ENCODE measurements around the gene ST6GALNAC3. TPM values are rescaled to one million over a fixed set of nuclear protein-coding genes. Genes with fewer than 3 reads are reported as not detected.

Gene ST6GALNAC3
- total RNA-seq, 4 donors from 2014 or later, result 9.7 to 34.0 (median 14.1) TPM

DNA sequence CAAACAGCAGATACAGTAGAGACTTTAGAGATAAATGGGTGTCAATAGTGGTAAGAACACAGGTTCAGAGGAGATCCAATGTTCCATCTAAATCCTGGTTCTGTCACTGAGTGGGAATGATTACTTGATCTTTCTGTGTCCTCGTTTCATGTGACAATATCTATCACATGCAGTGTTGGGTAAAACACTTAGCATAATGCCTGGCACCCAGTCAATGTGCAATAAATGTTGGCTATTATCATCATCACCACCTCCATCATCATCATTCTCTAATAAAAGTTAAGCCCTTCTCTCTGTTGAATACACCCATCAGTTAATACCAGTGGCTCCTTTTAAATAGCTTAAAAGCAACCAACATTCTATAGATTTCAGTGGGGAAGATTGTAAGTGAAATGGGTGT is 184.7 kb downstream of the ST6GALNAC3 start:
- no peak for ATAC-seq (ENCODE audit: low FRiP score)
- DNase-seq (ENCODE audit: low spot score), result no peak
- TF ChIP-seq CTCF (IDR thresholded peaks at IDR 0.05), result no peak

- TF ChIP-seq CTCF (IDR thresholded peaks at IDR 0.05), result no peak
- DNase-seq (ENCODE audit: low spot score) (no peak), ATAC-seq (ENCODE audit: low FRiP score) (no peak)
Measured at GRCh38 chr1:76260279-76260678, 185.7 kb downstream of the ST6GALNAC3 start.

GRCh38 chr1:76262601-76263000 is 188.1 kb downstream of the ST6GALNAC3 start:
- no peak for TF ChIP-seq CTCF (IDR thresholded peaks at IDR 0.05)
- DNase-seq (ENCODE audit: low spot score), result no peak
- ATAC-seq (ENCODE audit: low FRiP score), result no peak

DNA sequence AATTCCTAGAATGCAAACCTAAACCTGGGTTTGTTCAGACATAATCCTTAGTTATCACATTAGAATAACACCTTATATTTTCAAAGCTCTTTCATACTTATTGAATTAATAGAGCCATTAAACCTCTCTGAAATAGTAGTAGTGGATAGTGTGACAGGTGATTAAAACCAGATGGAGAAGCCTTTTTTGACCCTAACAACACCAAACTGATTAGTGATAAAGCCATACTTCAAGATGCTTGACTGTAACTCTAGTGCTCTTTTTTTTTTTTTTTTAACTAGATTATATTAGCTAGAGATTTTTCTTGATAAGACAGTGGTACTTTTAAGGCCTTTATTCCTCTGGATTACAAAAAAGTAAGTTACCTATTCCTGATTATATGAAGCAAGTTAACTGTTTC is 190.1 kb downstream of the ST6GALNAC3 start:
- ATAC-seq (ENCODE audit: low FRiP score), result no peak
- DNase-seq (ENCODE audit: low spot score), result no peak

DNA sequence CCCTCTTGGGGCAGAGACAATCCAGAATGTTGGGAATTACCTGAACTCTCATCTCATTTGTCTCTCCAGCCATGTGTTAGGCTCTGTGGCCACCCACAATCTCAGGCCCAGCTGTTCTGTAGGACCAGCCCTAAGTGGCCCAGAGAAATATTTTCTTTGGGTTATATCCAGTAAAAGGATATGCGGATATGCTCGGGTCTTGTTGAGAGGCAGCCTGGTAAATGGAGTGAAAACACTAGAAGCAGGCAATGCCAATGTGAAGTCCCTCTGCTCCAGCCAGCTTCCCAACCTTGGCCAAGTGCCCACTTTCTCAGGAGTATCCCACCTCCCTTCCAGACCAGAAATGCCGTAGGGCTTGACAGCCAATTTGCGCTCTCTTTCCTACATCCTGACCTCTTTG is 192.2 kb downstream of the ST6GALNAC3 start:
- no peak for TF ChIP-seq CTCF (IDR thresholded peaks at IDR 0.05)
- no peak for DNase-seq (ENCODE audit: low spot score)
- ATAC-seq (ENCODE audit: low FRiP score), result no peak

More for the DNA sequence above, 190.1 kb downstream of the ST6GALNAC3 start:
- no peak for TF ChIP-seq CTCF (IDR thresholded peaks at IDR 0.05)

- ATAC-seq (ENCODE audit: low FRiP score) (no peak), DNase-seq (ENCODE audit: low spot score) (no peak)
Measured at GRCh38 chr1:76267631-76268030, 193.1 kb downstream of the ST6GALNAC3 start.

More at GRCh38 chr1:76267631-76268030, 193.1 kb downstream of the ST6GALNAC3 start:
- TF ChIP-seq CTCF (IDR thresholded peaks at IDR 0.05), result no peak

All from omental fat pad (tissue), 4 donors.